ENCODE data around the gene EPS8L1. TPM values are rescaled to one million over a fixed set of nuclear protein-coding genes. Genes with fewer than 3 reads are reported as not detected.

EPS8L1 gene
- total RNA-seq, 4 donors from 2014 or later = 28.7 to 115 (median 49.1) TPM

GRCh38 chr19:55109527-55110291 lies 34.0 kb downstream of the EPS8L1 start:
- intact Hi-C loops (cut with DNase I; ENCODE audit: low total_unique reads) = loop anchor here (10.0 kb wide), 1 partner anchor 495 kb away; the partner anchor contains the start of genes ZNF524 and ZNF865
- no peak overlapping the region for H3K4me3 ChIP-seq
- 87 to 91% methylated on average over 9 to 20 of the region's 20 CpGs for WGBS, 2 donors (ENCODE audit: low coverage in 1 of 2)
- TF ChIP-seq, protein P1, sequence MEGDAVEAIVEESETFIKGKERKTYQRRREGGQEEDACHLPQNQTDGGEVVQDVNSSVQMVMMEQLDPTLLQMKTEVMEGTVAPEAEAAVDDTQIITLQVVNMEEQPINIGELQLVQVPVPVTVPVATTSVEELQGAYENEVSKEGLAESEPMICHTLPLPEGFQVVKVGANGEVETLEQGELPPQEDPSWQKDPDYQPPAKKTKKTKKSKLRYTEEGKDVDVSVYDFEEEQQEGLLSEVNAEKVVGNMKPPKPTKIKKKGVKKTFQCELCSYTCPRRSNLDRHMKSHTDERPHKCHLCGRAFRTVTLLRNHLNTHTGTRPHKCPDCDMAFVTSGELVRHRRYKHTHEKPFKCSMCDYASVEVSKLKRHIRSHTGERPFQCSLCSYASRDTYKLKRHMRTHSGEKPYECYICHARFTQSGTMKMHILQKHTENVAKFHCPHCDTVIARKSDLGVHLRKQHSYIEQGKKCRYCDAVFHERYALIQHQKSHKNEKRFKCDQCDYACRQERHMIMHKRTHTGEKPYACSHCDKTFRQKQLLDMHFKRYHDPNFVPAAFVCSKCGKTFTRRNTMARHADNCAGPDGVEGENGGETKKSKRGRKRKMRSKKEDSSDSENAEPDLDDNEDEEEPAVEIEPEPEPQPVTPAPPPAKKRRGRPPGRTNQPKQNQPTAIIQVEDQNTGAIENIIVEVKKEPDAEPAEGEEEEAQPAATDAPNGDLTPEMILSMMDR (IDR thresholded peaks at IDR 0.05) = no peak
- TF ChIP-seq POLR2A (IDR thresholded peaks at IDR 0.05) (no peak), EP300 (IDR thresholded peaks at IDR 0.05; ENCODE audit: low read depth) (no peak), POLR2AphosphoS5 (IDR thresholded peaks at IDR 0.05) (no peak)
- H3K36me3 ChIP-seq = no peaks in the 10 kb centered on the region
- no peak for DNase-seq
- in situ Hi-C loops (cut with MboI; ENCODE audit: low pct_ligation_motif_present in 1 of 4, low pct_unique_long_range_greater_than_20kb in 1 of 4, low sequenced_read_pairs in 3 of 4) = no loop called here
- peak overlapping the region in 2 of 4 donors; percentile 17 to 92 for H3K27ac ChIP-seq
- H3K9me3 ChIP-seq = no peaks in the 10 kb centered on the region
- no peaks in the 10 kb centered on the region for H3K27me3 ChIP-seq
- H3K4me1 ChIP-seq = peaks cover 20 to 23% (median 22%) of the 10 kb centered on the region in 4 donors

DNA sequence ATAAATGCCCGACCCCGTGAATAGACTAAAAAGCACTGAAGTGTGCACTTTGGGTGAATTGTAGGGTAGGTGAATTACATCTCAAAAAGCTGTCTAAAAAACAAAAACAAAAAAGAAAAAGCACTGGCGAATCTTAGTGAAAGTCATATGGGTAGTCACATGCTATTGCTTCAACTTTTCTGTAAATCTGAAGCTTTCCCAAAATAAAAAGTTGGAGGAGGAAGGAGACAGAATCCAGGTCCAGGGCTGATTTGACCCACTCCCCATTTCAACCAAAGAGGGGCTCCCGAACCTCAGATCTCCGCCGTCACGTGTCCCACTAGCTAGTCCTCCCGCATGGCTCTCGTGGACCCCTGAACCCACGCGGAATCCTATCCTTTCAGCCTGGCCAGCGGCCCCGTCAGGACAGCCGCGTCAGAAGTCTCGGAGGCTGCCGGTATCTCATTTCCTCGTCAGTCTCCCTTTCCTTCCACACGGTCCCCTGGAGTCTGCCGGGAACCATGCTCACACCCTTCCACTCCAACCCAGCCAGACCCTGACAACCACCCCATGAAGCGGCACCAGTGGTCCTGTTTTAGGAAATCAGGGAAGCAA lies 35.7 kb downstream of the EPS8L1 start:
- Histone ChIP-seq H3K27ac (peak overlapping the region; percentile 92 to 96 (median 95)), H3K9me3 (no peaks in the 10 kb centered on the region), H3K4me1 (peaks cover 30 to 40% (median 37%) of the 10 kb centered on the region in 4 donors), H3K4me3 (no peak overlapping the region), H3K36me3 (no peaks in the 10 kb centered on the region), H3K27me3 (no peaks in the 10 kb centered on the region)
- intact Hi-C loops (cut with DNase I; ENCODE audit: low total_unique reads) = loop anchor here (10.0 kb wide), 1 partner anchor 493 kb away; the partner anchor contains the start of genes ZNF524 and ZNF865
- TF ChIP-seq POLR2AphosphoS5 (IDR thresholded peaks at IDR 0.05) (no peak), EP300 (IDR thresholded peaks at IDR 0.05; ENCODE audit: low read depth) (no peak), POLR2A (IDR thresholded peaks at IDR 0.05) (no peak)
- TF ChIP-seq, protein P1 (IDR thresholded peaks at IDR 0.05) = no peak
- no peak for DNase-seq
- WGBS, 2 donors (ENCODE audit: low coverage in 1 of 2) = 84 to 89% methylated on average over 17 to 21 of the region's 21 CpGs
- in situ Hi-C loops (cut with MboI; ENCODE audit: low pct_ligation_motif_present in 1 of 4, low pct_unique_long_range_greater_than_20kb in 1 of 4, low sequenced_read_pairs in 3 of 4) = no loop called here

- H3K4me3 ChIP-seq = no peak overlapping the region
- no peaks in the 10 kb centered on the region for H3K27me3 ChIP-seq
- H3K9me3 ChIP-seq = no peaks in the 10 kb centered on the region
- no peak for TF ChIP-seq POLR2AphosphoS5 (IDR thresholded peaks at IDR 0.05)
- TF ChIP-seq, protein P1 (IDR thresholded peaks at IDR 0.05) = no peak
- WGBS, 2 donors (ENCODE audit: low coverage in 1 of 2) = 87% methylated on average over 23 of the region's 25 CpGs; no CpG with 5 or more reads in 1 of the 2 donors
- in situ Hi-C loops (cut with MboI; ENCODE audit: low pct_ligation_motif_present in 1 of 4, low pct_unique_long_range_greater_than_20kb in 1 of 4, low sequenced_read_pairs in 3 of 4) = no loop called here
- DNase-seq = no peak
- H3K4me1 ChIP-seq = peaks cover 30 to 42% (median 39%) of the 10 kb centered on the region in 4 donors
- peak overlapping the region; percentile 92 to 96 (median 95) for H3K27ac ChIP-seq
- intact Hi-C loops (cut with DNase I; ENCODE audit: low total_unique reads) = loop anchor here (10.0 kb wide), 1 partner anchor 492 kb away; the partner anchor contains the start of genes ZNF524 and ZNF865
- no peaks in the 10 kb centered on the region for H3K36me3 ChIP-seq
These were observed 36.6 kb downstream of the EPS8L1 start for GRCh38 chr19:55112246-55112776.
